GM18498 (cell line): ENCODE results near the gene ITPKB.
"Not testable (repeated sequence)": the region's sequence is repeated elsewhere in the genome, so short reads cannot be mapped to it uniquely, and the experiment has no call there.

Experiments used
- ATAC-seq: cut with Tn5 transposase; IDR thresholded peaks from one replicate; pipeline ENCODE4 v1.9.1; 2021; ENCODE audit warnings: mild to moderate bottlenecking, moderate library complexity; ENCODE audit not compliant: unreplicated experiment

ITPKB gene

DNA sequence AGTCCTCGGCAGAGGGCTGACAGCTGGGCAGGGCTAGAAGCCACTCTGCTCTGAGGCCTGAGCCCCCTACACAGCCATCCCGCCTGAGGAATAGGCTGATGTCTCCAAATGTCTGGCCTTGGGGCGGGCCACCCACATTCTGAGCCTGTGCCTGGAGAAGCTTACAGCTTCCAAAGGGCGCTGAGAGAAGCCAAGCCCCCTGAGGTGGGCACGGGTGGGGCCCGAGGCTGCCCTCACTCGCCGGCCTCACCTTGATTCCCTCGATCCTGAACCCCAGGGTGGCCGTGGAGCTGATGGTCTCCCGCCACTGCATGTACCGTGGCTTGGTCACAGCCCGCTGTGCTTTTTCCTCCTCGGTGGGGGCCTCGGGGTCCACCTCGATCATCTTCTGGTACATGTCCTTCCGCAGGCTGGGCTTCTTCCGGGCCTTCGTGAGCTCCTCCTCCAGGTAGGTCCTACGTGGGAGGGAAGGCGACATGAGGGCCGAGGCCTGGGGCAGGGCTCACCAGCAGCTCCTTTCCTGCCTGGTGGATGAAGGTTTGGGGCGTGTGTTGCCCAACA is 97.3 kb downstream of the ITPKB start:
- no peak for ATAC-seq

- ATAC-seq = no peak
These were observed 98.6 kb downstream of the ITPKB start for GRCh38 chr1:226640321-226641136.

DNA sequence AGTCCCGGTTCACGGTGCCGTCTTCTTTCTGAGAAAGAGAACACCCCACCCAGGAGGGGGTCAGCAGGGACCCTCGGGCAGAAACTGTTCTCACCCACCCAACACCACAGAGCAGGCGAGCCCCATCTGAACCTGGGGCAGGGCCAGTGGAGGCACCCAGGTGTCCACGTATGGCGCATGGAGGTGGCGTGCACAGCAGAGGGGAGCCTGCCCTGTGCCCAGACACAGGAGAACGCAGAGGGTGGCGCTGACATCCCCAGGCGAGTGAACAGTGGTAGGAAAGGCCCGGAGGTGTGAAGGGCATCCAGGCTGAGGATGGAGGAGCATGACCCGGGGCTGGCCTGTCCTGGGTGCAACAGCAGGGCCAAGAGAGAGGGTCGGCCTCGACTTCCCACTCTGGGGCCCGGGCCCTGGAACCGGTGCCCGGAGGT is 99.4 kb downstream of the ITPKB start:
- no peak for ATAC-seq

GRCh38 chr1:226639206-226639605 is 99.9 kb downstream of the ITPKB start:
- ATAC-seq = not testable (repeated sequence)

DNA sequence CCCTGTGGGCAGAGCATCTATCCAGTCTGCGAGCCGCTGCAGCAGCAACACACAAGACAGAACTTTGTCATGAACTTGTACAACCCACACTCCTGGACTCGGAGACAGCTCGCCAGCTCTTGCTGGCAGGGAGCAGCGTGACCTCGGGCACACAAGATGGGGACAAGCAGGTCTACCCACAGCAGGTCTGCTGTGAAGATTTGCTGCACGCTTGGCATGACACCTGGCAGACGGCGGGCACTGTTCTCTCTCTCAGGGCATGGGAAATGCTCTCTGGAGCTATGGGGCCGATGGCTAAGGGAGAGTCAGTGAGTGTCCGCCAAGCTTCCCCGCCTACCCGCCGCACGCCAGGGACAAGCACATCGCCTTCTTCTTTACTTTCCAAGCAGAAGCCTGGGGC is 100.5 kb downstream of the ITPKB start:
- no peak for ATAC-seq

- no peak for ATAC-seq
These were observed 101.0 kb downstream of the ITPKB start for GRCh38 chr1:226638001-226638601.

GRCh38 chr1:226637147-226637935 is 101.7 kb downstream of the ITPKB start:
- ATAC-seq = no peak

- ATAC-seq = no peak
These were observed 102.3 kb downstream of the ITPKB start for GRCh38 chr1:226636847-226637096.

GRCh38 chr1:226635456-226635941 is 103.6 kb downstream of the ITPKB start:
- ATAC-seq = no peak

GRCh38 chr1:226634611-226635246 is 104.4 kb downstream of the ITPKB start:
- ATAC-seq = no peak

- peak; percentile 83 for ATAC-seq
These were observed 104.9 kb downstream of the ITPKB start for GRCh38 chr1:226634166-226634588.

- peak; percentile 8 for ATAC-seq
These were observed 105.4 kb downstream of the ITPKB start for GRCh38 chr1:226633541-226634165.

DNA sequence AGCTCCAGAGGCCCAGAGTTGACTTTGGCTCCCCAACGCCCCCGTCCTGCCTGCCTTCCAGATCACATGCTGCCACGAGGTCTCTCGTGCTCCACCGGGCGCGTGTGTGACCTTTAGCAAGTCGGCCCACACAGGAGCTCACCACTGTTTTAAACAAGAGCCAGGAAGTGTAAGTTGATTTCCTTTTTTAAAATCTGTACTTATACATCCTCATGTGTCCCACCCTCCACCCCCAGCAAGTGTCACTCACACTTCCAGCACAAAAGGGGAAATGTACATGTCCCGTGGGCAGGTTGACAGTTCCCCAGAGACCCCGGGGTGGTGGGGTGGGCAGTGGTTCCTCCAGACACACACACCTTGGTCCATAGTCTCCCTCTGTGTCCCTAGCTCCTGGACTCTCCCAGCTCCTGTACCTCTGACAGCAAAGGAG is 106.1 kb downstream of the ITPKB start:
- ATAC-seq = no peak

DNA sequence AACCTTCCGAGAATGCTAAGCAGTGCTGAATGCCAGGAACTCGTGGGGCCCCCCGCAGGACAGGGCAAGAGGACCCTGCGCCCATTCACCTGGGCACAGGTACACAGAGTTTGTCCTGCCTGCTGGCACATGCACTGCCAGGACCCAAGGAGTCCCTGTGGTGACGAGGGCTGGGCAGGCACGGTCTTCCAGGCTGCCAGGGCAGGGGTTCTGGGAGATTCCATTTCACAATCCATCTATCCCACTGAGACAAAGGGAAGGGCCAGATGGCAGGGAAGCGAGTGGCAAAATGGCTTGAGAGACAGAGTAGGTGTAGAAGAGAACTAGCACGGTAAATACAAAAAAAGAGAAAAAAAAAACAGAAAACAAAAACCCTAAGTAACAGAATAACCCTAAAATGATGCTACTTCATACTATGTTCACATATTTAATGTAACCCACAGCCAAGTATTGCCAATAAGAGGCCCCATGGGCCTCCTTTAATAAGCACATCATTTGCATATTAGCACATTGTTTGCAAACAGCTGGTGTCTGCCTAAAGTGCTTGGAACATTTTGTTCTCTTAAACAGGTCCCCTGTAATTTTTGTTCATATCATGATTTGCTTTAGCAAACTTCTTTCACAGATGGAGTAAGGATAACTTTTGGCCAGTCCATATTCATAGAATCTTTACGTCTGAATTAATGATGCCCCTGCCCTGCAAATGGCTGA is 106.8 kb downstream of the ITPKB start:
- no peak for ATAC-seq

DNA sequence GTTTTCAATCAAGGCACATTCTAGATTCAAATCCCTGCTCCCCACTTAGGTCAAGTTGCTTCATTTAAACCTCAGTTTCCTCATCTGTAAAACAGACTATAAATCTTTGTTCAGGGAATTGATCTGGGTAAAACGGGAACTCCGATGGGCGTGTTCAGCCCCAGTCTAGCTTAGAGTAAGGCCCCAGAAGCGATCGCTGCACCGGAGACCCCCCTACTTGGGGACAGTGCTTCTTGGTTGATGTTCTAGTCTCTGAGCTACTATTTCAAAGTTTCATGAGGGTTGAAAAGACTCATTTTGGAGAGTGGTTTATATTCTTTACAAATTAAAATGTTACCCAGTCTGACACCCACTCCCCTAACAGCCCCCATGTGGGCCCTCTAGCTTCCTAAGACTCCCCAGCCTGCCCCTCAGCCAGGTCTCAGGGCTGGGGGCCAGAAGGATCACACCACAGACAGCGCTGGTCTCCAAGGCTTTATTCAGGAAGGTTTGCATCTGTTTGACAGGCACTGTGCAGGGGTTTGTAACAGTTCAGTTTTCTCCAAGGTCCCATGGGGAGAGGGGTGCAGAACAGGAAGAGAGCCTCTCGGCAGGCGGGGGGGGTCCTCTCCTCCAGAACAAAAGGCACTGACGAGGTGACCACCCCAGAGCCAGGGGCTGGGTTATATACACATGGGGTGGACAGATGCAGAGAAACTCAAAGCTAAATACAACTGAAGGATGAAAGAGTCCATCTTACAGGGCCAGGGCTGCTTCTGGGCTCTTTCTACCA is 107.7 kb downstream of the ITPKB start:
- ATAC-seq = no peak

DNA sequence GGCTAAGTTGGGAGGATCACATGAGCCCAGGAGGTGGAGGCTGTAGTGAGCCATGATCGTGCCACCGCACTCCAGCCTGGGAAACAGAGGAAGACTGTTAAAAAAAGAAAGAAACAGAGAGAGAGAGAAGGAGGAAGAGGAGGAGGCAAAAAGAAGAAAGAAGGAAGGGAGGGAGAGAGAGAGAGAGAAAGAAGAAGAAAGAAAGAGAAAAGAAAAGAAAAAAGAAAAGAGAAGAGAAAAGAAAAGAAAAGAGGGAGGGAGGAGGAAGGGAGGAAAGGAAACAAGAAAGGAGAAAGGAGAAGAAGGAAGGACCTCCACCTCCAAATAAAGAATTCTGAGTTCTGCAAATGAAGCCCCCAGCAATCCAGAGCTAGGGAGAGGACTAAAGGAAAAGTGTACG is 108.5 kb downstream of the ITPKB start:
- ATAC-seq = no peak

DNA sequence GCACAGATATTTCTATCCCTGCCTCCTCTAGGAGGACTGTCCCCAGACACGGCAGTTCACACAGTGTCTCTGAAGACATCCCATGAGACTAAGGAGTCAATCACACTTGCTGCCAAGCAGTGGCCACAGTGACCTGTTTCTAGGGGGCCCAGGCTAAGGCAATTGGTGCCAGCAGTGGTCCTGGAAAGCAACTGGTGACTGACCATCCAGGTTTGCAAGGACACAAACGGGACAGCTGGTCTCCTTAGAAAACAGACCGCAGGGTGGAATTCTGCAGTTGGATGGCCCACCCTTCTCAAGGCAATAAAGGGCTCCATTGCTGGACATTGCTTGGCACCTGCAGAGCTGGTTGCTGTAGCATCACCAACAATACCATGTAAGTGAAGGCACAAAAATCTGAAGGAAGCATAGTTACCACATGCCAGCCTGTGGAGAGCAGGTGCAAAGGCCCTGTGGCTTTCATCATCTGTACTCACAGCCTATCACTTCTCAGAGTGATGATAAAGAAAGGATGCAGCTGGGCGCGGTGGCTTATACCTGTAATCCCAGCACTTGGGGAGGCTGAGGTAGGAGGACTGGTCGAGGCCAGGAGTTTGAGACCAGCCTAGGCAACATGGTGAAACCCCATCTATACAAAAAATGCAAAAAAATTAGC is 109.1 kb downstream of the ITPKB start:
- no peak for ATAC-seq

DNA sequence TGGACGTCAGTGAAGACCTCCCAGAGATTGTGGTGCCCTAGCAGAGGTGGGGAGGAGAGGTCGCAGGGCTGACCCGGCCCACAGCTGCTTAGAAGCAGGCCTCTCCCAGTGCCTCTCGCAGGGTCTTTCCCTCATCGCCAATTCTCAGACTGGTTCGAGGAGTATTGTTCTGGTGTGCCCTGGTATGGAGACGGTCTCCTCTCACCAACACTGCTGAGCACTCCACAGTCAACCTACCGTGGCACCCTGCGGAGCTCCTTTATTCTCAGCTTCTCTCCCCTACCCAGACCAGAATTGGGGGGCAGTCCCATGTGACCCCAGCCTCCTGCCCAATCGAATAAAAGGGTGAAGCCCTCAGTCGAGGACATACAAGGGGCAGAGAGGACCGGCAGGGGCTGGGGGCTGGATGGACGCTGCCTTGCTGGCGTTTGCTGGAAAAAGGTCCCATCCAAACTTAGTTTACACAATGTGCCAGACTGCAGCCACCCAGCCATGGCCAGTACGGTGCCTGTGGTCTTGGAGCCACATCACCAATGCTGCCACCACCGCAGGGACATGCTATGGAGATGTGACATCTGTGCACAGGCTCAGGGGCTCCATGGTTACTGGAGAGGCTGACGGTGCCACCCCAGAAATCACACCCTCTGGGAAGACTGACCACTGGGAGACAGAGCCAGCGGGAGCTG is 109.7 kb downstream of the ITPKB start:
- ATAC-seq = no peak
